ENCODE data around the gene FPR2.
A peak's percentile ranks its signal among the peaks of the same experiment; 100 is the strongest.
"Not testable (repeated sequence)": the region's sequence is repeated elsewhere in the genome, so short reads cannot be mapped to it uniquely, and the experiment has no call there.

The FPR2 gene

DNA sequence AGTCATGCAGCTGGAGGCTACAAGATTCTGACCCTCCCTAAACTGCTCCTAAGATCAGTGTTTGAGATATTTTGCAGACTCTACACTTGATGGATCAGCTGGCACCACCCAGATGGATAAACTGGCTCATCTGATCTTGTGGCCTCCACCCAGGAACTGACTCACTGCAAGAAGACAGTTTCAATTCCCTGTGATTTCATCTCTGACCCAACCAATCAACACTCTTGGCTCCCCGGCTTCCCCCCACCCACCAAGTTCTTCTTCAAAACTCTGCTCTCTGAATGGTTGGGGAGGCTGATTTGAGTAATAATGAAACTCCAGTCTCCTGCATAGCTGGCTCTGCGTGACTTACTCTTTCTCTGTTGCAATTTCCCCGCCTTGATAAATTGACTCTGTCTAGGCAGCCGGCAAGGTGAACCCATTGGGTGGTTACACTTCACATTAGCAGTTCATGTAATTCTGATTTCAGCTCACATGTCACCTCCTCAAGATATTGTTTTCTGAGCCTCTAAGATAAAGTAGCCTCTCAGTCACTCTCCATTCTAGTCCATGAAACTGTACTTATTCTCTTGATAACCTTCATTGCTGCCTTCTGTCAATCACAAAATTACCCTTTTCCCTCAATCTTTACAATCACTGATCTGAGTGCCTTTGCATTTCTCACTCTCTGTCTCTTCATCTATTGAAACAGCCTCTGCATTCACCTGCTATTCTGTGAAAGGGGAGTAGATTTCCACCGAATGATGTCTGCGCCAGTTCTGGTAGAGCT, 24.1 kb downstream of the FPR2 start:
- peak; percentile 69 for DNase-seq

DNA sequence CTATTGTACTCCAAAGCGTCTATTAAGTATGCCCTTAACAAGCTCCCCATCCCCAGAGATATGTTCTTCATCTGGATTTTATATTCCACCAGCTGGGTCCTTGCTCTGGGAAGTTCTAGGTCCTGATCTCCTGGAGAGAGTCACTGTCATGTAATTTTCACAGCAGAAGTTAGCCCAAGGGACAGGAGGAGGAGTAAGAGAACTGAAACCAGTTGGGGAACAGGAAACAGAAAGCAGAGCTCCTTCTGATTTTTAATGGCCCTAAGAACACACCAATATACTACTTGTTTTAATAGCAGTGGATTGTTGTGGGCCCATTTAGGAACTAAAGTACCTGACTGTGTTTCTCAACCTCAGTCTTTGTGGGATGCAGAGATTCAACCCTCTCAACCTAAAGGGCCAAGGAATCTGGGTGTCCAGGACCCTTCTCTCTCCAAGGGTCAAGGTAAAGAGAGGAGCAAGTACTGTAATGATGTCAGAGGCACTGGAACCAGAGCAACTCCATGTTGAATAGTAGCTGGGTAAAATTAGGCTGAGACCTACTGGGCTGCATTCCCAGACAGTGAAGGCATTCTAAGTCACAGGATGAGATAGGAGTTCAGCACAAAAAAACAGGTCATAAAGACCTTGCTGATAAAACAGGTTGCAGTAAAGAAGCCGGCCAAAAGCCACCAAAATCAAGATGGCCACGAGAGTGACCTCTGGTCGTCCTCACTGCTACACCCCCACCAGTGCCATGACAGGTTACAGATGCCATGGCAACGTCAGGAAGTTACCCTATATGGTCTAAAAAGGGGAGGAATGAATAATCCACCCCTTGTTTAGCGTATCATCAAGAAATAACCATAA, 25.9 kb downstream of the FPR2 start:
- DNase-seq = no peak

DNA sequence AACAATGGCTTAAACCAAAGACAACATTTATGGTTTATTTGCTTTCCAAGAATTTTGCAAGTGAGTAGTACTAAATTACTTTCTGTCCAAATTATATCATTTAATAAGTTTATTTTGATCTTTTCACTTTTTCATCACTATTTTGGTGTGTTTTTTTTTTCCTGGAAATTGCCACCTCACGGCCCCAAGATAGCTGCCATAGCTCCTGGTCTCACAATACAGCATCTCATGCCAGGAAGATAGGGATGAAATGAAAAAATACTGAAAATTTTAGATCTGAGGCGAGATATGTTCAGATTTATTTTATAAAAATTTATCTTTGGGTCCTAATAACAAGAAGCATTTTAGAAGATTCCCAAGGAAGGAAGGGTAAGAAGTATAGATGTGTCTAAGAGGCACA, 27.0 kb downstream of the FPR2 start:
- DNase-seq = no peak

DNA sequence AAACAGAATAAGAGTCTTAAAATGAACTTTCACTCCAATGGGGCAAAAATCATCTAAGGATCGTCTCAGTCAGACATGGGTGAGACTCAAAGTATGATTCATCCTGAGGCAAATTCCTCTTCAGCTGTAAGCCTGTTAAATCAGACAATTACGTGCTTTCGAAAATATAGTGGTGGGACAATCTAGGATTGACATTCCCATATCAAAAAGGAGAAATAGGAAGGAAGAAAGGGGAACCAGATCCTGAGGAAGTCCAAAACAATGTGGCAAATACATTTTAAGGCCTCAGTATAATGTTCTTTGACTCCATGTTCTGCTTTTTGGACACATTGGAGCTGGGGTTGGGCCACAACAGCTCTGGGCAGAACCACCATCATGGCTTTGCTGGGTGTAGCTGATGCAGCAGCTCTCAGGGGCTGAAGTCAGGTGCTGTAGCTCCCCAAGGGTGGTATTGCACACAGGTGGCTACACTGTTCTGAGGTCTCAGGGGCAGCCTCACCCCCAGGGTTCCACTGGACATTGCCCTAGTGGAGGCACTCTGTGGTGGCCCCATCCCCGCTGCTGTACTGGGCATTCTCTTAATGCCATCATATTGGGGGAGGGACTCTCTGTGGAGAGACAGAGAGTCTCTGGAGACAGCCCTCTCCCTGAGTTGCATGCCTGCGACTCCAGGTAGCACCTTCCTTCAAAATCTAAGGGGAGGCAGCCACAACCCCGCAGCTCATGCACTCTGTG, 28.2 kb downstream of the FPR2 start:
- DNase-seq = no peak

DNA sequence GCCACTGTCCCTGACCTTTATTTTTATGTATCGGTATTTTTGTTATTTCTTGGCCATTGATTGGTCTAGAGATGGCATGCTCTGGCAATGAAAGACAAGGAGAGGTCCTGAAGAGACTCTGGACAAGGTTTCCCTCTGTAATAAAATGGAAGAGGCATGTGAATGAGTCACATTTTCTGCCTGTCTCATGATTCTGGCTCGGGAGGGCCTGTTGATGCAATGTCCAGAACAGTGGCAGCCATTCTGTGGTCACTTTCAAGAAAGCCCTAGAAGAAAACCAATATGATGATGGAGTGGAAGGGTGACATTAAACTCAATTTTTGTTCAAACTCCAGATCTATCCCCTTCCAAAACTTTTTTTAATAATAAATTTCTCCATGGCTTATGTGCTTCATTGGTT, 32.0 kb downstream of the FPR2 start:
- DNase-seq = no peak

- DNase-seq = no peak
These were observed 33.0 kb downstream of the FPR2 start for GRCh38 chr19:51793994-51794393.

DNA sequence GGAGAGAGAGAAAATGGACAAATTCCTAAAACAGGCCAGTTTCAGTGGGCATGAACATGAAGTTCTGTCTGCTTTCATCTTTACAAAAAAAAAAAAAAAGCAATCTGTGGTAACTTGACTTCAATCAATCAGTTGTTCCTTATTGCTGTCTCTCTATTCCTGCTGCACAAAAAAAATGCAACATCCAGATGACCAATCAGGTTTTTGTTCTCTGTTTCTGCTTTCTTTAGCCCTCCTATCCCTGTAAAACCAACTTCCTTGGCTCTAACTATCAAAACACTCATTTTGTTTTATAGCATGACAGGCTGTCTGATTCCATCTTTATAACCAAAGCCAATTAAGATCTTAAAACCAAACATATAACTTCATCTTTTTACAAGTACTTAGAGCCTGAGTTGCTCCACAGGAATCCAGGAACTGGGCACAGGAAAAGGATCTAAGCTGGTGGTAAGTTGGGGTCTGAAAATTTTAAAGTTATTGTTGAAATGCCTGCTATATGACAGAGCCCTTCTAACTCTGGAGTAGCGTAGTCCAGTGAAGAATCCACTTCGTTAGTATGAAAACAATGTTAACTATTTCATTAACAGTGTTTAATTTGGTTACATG, 34.0 kb downstream of the FPR2 start, which contains the start of gene FPR3:
Gene FPR3 (plus strand): TSS at position 273 of the 606 bp plus-strand sequence. CDS start 28,592 bp downstream, outside the sequence.
- DNase-seq = no peak

DNA sequence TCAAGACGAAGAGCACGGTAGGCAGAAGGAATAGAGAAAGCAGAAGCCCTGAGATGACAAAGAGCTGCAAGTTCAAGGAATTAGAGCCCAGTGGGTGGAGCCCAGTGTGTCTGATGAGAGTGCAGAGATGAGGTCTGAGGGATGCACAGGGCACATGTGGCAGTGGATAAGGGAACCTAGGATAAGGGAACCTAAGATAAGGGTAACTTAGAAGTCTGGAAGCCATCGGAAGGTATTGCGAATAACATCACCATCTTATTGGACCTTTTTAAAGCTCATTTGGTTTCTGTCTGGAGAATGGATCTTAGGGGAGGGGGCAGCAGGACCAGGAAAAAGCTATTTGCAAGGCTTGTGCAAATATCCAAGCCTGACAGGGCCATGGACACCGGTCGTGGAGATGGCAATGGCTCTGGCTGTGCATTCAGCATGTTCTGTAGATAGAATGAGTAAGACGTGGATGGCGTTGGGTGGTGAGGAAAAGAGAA, 35.3 kb downstream of the FPR2 start:
- no peak for DNase-seq

DNA sequence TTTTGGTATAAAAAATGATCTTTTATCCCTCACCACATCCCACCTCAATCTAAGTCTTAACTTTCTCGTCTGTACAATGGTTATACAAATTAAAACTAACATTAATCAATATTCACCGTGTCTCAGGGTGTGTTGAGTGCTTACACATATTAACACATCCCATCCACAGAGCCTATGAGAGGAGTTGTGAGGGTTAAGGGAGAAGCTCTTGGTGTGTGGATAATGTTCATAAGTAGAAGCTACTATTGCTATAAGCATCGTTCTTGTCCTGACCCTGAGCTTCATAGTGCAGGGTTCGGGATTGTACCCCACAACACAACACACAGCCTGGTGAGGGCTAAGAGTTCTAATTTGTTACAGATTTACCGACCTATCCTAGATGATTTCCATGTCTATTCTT, 36.5 kb downstream of the FPR2 start:
- no peak for DNase-seq

DNA sequence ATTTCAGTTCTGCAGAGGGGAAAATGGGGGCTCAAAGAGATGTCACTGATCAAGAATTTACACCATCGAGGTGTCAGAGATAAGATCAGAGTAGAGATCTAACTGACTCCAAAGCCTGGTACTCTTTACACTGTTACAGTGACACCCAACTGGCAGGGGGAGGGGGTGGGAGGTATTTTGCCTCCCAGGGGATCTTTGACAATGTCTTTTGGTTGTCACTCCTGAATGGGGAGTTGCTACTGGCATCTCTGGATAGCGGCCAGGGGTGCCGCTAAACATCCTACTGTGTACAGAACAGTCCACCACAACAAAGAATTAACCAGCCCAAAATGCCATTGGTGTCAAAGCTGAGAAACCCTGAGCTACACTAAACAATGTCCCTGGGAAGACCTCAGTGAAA, 37.1 kb downstream of the FPR2 start:
- no peak for DNase-seq

GRCh38 chr19:51799034-51799773, 38.2 kb downstream of the FPR2 start:
- DNase-seq = no peak

- DNase-seq = no peak
These were observed 38.9 kb downstream of the FPR2 start for GRCh38 chr19:51799774-51800472.

DNA sequence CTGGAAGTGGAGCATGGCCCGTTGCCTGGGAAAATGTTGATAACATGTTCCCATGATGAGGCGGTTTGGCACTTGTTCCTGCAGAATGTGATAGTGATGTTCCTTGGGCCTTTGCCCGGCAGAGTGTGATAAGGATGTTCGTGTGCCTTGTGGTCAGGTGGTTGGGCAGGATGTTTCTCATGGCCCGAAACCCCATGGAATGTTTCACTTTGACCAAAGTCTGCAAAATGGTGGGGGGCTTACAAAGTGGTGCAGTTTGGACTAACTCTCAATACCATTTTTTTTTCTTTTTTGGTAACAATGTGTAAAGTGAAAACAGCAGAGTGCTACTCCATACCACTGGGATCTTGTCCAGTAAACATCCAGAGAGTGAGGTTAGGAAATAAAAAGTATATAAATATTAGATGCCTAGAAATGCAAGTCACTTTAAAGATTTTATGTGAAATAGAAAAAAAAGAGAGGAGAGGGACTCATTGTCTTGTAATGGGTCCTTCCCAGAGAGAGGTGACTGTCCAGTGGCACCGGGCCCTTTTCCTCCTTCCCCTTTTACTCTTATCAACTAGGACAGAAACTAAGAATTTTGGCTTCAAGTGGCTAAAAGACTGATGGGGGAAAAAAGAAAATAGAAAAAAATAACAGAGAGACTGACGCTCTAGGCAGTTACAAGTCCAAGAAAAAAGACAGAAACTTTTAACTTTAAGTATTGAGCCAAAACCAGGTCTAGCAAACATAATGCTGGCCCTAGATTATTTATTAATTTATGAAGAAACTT, 39.7 kb downstream of the FPR2 start:
- no peak for DNase-seq

DNA sequence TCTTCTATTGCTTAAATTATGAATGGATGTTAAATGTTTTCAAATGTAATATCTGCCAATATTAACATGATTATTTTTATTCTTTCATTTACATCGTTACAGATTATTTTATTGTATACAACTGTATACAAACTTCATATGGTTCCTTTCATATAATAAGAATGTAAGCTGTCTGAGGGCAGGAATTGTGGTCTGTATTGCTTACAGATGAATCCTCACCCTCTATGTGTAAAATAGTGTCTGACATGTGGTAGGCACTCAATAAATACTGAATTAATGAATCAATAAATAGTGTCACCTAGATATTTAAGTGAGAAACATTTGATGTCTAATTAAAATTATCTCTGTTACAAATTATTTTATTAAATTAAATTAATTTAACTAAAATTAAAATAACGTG, 41.8 kb downstream of the FPR2 start:
- no peak for DNase-seq

DNA sequence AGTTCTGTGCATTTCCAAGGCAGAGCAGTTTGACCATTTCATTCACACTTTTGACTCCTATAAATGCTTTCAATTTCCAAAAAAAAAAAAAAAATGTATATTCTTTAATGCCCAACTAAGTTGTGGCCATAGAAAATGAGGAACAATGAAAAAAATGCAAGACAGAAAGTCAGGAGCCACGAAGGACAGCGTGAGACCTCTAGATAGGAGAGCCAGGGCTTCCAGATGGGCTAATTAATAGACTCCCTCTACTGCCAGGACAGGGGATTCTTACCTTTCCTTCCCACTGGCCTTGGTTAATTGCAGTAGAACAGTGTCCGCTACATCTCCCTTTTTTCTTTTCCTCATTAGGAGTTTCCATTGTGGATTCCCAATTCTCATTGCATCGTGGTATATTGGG, 42.5 kb downstream of the FPR2 start:
- DNase-seq = no peak

GRCh38 chr19:51803967-51804366, 43.0 kb downstream of the FPR2 start:
- no peak for DNase-seq

DNA sequence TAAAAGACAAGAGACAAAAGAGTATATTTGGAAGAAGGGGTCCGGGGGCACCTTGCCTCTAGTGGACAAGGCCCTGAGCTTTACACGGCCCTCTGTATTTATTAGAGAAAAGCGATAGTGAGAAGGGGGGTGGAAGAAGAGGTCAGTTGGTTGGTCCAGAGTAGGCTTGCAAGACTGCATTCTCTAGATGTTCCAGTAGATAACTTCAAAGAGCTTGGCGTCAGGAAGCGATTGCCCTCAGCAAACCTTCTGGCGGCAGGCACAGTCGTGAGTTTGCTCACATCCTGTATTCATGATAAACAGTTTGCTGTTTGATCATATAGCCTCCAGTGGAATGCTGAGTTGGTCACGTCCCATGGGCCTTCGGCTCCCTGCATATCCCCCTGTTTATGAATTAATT, 43.8 kb downstream of the FPR2 start:
- not testable (repeated sequence) for DNase-seq

DNA sequence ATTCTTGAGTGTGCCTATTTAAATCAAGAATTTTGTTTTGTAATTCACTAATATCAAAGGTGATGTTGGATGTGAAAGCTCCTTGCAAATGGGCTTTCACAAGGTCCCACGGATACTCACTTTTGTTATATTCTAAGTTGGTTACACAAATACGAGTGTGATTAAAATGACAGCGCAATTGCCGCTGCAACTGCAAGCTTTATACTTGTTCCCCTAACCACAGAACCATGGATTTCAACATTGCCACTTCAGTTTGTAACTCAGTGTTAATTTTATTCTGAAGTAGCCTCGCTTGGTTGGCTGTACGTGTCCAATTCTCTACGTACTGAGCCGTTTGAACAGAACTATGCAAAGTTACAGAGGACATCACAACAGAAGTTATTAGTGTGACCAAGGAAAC, 44.4 kb downstream of the FPR2 start:
- DNase-seq = not testable (repeated sequence)

GRCh38 chr19:51806571-51806970, 45.6 kb downstream of the FPR2 start:
- DNase-seq = not testable (repeated sequence)

DNA sequence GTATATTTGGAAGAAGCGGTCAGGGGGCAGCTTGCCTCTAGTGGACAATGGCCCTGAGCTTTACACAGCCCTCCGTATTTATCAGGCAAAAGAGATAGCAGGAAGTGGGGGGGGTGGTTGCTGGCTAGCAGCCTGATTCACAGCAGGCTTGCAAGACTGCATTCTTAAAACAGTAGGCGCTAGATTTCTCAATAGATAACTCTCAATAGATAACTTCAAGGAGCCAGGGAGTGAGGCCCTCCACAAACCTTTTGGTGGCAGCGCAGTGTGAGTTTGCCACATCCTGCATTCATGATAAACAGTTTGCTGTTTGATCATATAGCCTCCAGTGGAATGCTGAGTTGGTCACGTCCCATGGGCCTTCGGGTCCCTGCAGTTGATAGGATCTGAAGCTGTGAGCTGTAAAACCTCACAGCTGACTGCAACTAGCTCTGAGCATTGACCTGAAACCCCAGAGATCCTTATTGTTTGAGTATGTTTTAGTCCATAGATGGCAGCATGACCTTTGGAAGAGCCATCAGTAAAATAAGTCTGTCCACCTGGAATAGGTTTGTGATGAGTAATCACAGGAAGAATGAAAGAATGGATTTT, 46.2 kb downstream of the FPR2 start:
- no peak for DNase-seq

Measured in activated naive CD4-positive, alpha-beta T cell treated with anti-CD3 and anti-CD28 coated beads, Interleukin-2, amount 50 U/mL, for 16 hours (primary cell).